Lower leg skin (tissue), 4 donors: Measurements from ENCODE around the gene DRD5. TPM values are rescaled to one million over a fixed set of nuclear protein-coding genes. Genes with fewer than 3 reads are reported as not detected.
"Not testable (repeated sequence)": the region's sequence is repeated elsewhere in the genome, so short reads cannot be mapped to it uniquely, and the experiment has no call there.

Experiments
- DNase-seq, 2 donors: peaks; one replicate each; pipeline ENCODE4 v3.0.0-alpha.2; 2019; ENCODE audit warnings: low spot score in 2 of 2
- H3K4me3 ChIP-seq: fragments of 200-600 bp; sonication (generic); 2 replicates; pipeline ENCODE4 v1.5.1; 2017; ENCODE audit warnings: mild to moderate bottlenecking, low read depth; ENCODE audit not compliant: poor library complexity, severe bottlenecking
- CTCF ChIP-seq, 3 donors: fragments of 450-650 bp; IDR thresholded peaks; one replicate each; pipeline ENCODE4 v1.5.1; 2016; ENCODE audit warnings: antibody characterized with exemption in 3 of 3, mild to moderate bottlenecking in 3 of 3, moderate library complexity in 2 of 3
- POLR2A ChIP-seq, 2 donors: fragments of 450-650 bp; IDR thresholded peaks; one replicate each; pipeline ENCODE4 v1.6.1; 2016 to 2017; ENCODE audit warnings: antibody characterized with exemption in 2 of 2, mild to moderate bottlenecking in 1 of 2, moderate library complexity in 1 of 2
- WGBS, 2 donors: methylation state at CpG; one replicate each; pipeline ENCODE4 v1.1.5; 2018; 5-methylcytosine and 5-hydroxymethylcytosine counted together
- intact Hi-C: fragments of 100-400 bp; cut with DNase I; formaldehyde crosslinking; loops from one replicate; pipeline ENCODE4 v1.15.0; 2023; ENCODE audit warnings: low total_unique reads
- total RNA-seq, 4 donors: library from RNA; depleted of rRNA; stranded (reverse); fragments of >200 nt; gene quantifications; one replicate each; pipeline ENCODE4 v1.1.0, GENCODE V29; 2016

Gene DRD5
- total RNA-seq, 4 donors from 2014 or later: 0.16 TPM; not detected in 3

- no peak for DNase-seq
- intact Hi-C loops: no loop called here
- 47 to 62% methylated on average over 3 of the region's 3 CpGs for WGBS, 2 donors
- TF ChIP-seq CTCF (IDR thresholded peaks at IDR 0.05) (no peak), POLR2A (IDR thresholded peaks at IDR 0.05) (no peak)
- no peak overlapping the region for H3K4me3 ChIP-seq
Measured at GRCh38 chr4:9773471-9773870, 8.0 kb upstream of the DRD5 start.

GRCh38 chr4:9782136-9782436 is 652 bp downstream of the DRD5 start:
- no peak for DNase-seq
- no peak overlapping the region for H3K4me3 ChIP-seq

GRCh38 chr4:9785891-9786290 is 4.5 kb downstream of the DRD5 start:
- DNase-seq, intact Hi-C loops, H3K4me3 ChIP-seq: not testable (repeated sequence)
- 68 to 70% methylated on average over 5 of the region's 5 CpGs for WGBS, 2 donors

More at GRCh38 chr4:9782136-9782436, 652 bp downstream of the DRD5 start:
- WGBS, 2 donors: 73 to 76% methylated on average over 9 to 16 of the region's 22 CpGs
- intact Hi-C loops: no loop called here
- TF ChIP-seq POLR2A (IDR thresholded peaks at IDR 0.05) (no peak), CTCF (IDR thresholded peaks at IDR 0.05) (no peak)

GRCh38 chr4:9792381-9792780 is 10.9 kb downstream of the DRD5 start:
- 83 to 88% methylated on average over 3 of the region's 3 CpGs for WGBS, 2 donors
- no peak overlapping the region for H3K4me3 ChIP-seq

GRCh38 chr4:9796641-9797040 is 15.2 kb downstream of the DRD5 start:
- DNase-seq, H3K4me3 ChIP-seq, intact Hi-C loops: not testable (repeated sequence)
- WGBS, 2 donors: 37 to 45% methylated on average over 2 of the region's 2 CpGs

More at GRCh38 chr4:9792381-9792780, 10.9 kb downstream of the DRD5 start:
- no peak for TF ChIP-seq POLR2A (IDR thresholded peaks at IDR 0.05)
- TF ChIP-seq CTCF (IDR thresholded peaks at IDR 0.05): no peak
- intact Hi-C loops: no loop called here
- no peak for DNase-seq

- no peak for DNase-seq
- intact Hi-C loops: no loop called here
- no peak for TF ChIP-seq CTCF (IDR thresholded peaks at IDR 0.05)
- TF ChIP-seq POLR2A (IDR thresholded peaks at IDR 0.05): no peak
- H3K4me3 ChIP-seq: no peak overlapping the region
- 65 to 66% methylated on average over 4 of the region's 4 CpGs for WGBS, 2 donors
Measured at GRCh38 chr4:9800848-9801247, 19.4 kb downstream of the DRD5 start.

DNA sequence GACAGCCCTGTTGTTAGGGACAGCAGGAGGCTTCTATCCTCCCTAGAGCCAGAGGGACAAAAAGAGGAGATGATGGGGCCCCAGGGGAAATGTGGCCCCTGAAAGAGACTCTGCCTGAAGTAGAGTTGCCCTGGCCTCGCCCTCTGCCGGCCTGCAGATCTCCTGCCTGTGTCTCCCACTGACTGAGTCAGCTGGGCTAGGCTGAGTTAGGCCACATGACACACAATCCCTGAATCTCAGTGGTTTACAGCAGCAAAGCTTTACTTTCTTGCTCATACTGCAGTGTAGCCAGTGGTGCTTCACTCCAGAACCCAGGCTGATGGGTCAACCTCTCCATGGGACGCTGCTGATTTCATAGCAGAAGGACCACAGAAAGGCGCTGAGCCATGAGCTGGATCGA is 23.5 kb downstream of the DRD5 start:
- intact Hi-C loops: no loop called here
- no peak for TF ChIP-seq POLR2A (IDR thresholded peaks at IDR 0.05)
- no peak for TF ChIP-seq CTCF (IDR thresholded peaks at IDR 0.05)
- no peak for DNase-seq
- WGBS, 2 donors: 87 to 93% methylated on average over 5 of the region's 5 CpGs
- no peak overlapping the region for H3K4me3 ChIP-seq
